PC-3 (cell line): ENCODE results near the gene JADE1.

Source experiments
- EZH2phosphoT487 ChIP-seq: fragments of 300-600 bp; sonication (generic); IDR thresholded peaks from 2 replicates; pipeline ENCODE4 v1.6.1; 2018; ENCODE audit warnings: mild to moderate bottlenecking, antibody characterized with exemption, low read length, borderline replicate concordance
- TF ChIP-seq, protein P1 (sequence below): fragments of 300-600 bp; sonication (generic); conservative IDR thresholded peaks from 2 replicates; pipeline ENCODE4 v1.5.1; 2017; ENCODE audit warnings: antibody characterized with exemption, low read depth, mild to moderate bottlenecking, low read length

DNA sequence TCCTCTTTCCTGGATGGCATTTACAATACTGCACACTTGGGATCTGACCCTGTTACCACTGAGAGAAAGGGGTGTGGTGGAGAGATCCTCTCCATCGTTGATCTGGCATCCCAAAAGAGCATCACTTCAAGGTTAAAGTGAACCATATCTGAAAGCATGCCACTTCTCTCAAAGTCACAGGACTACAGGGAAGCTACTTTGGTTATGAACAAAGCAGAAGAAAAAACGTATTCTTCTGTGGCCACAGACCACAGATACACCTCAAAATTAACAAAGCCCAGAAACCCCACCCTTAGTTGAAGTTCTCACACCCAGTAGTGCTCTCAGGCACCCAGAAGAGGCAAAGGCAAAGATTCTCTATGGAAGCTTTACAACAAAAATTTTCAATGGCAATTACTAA is 108.3 kb downstream of the JADE1 start:
- TF ChIP-seq, protein P1, sequence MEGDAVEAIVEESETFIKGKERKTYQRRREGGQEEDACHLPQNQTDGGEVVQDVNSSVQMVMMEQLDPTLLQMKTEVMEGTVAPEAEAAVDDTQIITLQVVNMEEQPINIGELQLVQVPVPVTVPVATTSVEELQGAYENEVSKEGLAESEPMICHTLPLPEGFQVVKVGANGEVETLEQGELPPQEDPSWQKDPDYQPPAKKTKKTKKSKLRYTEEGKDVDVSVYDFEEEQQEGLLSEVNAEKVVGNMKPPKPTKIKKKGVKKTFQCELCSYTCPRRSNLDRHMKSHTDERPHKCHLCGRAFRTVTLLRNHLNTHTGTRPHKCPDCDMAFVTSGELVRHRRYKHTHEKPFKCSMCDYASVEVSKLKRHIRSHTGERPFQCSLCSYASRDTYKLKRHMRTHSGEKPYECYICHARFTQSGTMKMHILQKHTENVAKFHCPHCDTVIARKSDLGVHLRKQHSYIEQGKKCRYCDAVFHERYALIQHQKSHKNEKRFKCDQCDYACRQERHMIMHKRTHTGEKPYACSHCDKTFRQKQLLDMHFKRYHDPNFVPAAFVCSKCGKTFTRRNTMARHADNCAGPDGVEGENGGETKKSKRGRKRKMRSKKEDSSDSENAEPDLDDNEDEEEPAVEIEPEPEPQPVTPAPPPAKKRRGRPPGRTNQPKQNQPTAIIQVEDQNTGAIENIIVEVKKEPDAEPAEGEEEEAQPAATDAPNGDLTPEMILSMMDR, result no peak
- no peak for TF ChIP-seq EZH2phosphoT487
